NCI-H446 treated with DMSO at 0.1 percent for 48 hours (cell line): ENCODE measurements around the gene COL27A1.

Source experiments
- DNase-seq: peaks from one replicate; lab custom pipeline; 2025; lab: John Stamatoyannopoulos, UW

The COL27A1 gene

GRCh38 chr9:114168281-114169028 is 13.1 kb downstream of the COL27A1 start:
- no peak for DNase-seq

GRCh38 chr9:114169029-114169951 is 14.0 kb downstream of the COL27A1 start:
- no peak for DNase-seq

GRCh38 chr9:114169952-114170770 is 14.8 kb downstream of the COL27A1 start:
- no peak for DNase-seq

- DNase-seq, result no peak
These were observed 15.6 kb downstream of the COL27A1 start for GRCh38 chr9:114170771-114171461.

- no peak for DNase-seq
These were observed 16.2 kb downstream of the COL27A1 start for GRCh38 chr9:114171500-114171899.

GRCh38 chr9:114172981-114173833 is 17.9 kb downstream of the COL27A1 start:
- no peak for DNase-seq

GRCh38 chr9:114174557-114174875 is 19.2 kb downstream of the COL27A1 start:
- no peak for DNase-seq

- no peak for DNase-seq
These were observed 19.8 kb downstream of the COL27A1 start for GRCh38 chr9:114174876-114175771.

GRCh38 chr9:114176624-114177291 is 21.4 kb downstream of the COL27A1 start:
- no peak for DNase-seq

GRCh38 chr9:114177423-114178064 is 22.2 kb downstream of the COL27A1 start:
- no peak for DNase-seq

- DNase-seq, result no peak
These were observed 22.7 kb downstream of the COL27A1 start for GRCh38 chr9:114178076-114178475.

GRCh38 chr9:114178756-114179450 is 23.6 kb downstream of the COL27A1 start:
- no peak for DNase-seq

GRCh38 chr9:114179516-114179915 is 24.2 kb downstream of the COL27A1 start:
- no peak for DNase-seq

GRCh38 chr9:114180696-114181606 is 25.6 kb downstream of the COL27A1 start:
- no peak for DNase-seq

GRCh38 chr9:114181607-114182409 is 26.5 kb downstream of the COL27A1 start:
- DNase-seq, result no peak

GRCh38 chr9:114183006-114183405 is 27.7 kb downstream of the COL27A1 start:
- no peak for DNase-seq
